Limb (tissue), 2 donors: ENCODE results near the gene KLF9.

Experiments
- DNase-seq, 2 donors: peaks; one replicate each; pipeline ENCODE4 v3.0.0-alpha.2; 2016; ENCODE audit errors: extremely low spot score in 2 of 2

The KLF9 gene

GRCh38 chr9:70367305-70367930 lies 47.0 kb downstream of the KLF9 start:
- no peak for DNase-seq

- DNase-seq: no peak
These were observed 50.7 kb downstream of the KLF9 start for GRCh38 chr9:70363760-70364159.

DNA sequence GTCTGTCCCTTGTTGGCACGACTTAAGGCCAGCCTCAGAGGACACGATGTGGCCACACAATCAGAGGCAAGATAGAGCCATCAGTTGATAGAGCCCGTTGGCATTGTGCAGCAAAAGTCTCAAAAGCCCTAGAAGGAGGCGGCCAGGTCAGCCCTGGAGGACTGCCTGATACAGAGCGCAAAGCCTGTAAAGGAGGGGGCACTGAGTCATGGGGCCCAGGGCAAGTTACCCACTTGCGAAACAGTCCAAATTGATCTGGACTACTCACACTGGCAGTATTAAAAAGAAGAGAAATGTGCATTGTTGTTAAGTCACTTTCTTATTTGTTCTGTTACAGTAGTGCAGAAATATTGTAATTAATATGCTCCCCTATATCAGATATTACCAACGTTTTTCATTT lies 51.5 kb downstream of the KLF9 start:
- no peak for DNase-seq

DNA sequence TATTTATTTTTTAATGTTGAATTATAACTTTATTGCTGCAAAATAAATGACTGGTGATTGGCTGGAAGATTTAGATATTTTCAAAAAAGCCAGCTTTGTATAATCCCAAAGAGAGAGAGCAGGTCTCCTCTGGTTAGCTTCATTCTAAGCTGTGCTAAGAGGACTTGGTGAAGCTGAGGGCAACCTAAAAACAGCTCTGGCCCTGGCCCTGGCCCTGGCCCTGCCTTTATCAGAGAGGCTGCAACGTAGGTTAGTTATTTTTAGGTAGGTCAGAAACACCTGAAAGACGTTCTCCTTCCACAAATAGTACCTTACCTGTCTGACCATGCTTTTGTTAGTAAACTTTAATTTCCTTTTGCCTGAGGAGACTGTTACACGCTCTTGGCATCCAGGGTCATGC lies 58.7 kb downstream of the KLF9 start:
- DNase-seq: no peak

DNA sequence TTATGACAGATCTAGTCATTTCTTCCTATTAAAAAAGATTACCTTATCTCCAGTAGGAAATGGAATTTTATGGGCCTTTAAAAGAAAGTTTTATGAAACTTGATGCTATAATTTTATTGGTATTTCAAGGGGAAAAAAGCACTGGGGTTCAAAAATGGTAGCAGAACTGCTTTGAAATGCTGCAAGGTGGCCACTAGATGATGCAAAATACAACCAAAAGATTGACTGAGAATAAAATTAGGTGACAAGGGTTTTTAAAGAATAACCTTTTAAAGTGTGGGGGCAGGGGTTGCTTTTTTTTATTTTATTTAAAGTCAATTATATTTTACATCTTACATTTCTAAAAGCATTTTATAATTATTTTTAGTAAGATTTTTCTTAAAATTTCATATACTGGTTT lies 61.7 kb downstream of the KLF9 start:
- DNase-seq: no peak

DNA sequence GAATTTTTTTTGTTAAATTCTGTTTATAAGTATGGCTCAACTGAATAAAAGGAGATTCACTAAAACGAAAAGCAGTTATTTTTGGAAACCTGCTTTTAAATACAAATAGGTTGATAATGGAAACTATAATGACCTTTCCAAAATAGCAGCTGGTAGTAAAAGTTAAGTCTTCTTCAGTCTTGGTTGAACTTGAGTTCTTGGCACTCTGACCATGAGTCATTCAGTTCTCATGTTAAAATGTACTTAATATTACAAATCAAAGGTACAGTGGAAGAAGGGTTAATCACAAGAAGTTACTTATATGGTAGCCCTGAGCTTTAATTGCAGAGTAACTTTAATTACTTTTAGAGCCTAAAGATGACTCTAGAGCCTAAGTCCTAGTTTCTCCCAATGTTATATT lies 62.1 kb downstream of the KLF9 start:
- DNase-seq: no peak

GRCh38 chr9:70347046-70347445 lies 67.4 kb downstream of the KLF9 start:
- no peak for DNase-seq

DNA sequence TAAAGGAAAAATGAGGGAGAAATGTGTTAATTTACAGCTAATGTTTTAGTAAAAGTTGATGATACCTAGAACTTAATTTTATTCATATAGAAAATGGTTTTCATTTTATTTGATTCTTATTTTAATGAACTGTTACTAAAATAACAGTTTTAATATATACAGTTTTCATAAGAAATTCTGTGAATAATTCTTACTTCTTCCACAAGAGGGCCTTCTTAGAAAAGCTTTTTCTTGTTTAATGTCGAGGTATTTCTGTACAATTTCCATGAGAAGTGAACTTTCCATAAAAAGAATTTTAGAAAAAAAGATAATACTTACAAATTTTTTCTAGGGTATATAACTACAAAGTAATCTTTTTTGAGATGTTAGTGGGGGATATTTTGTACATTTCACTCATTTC lies 73.9 kb downstream of the KLF9 start:
- peak in 1 of 2 donors; percentile 67 for DNase-seq
